MM.1S (cell line): Measurements from ENCODE around the gene ADAMTS2.

ENCODE experiments used
- DNase-seq: peaks from one replicate; pipeline ENCODE4 v3.0.0-alpha.2; 2015
- H2AFZ ChIP-seq: fragments of 300-600 bp; sonication (generic); 2 replicates; pipeline ENCODE4 v1.6.0; 2016; ENCODE audit warnings: antibody characterized with exemption, low read length
- H3F3A ChIP-seq: fragments of 300-600 bp; sonication (generic); 2 replicates; pipeline ENCODE4 v1.6.1; 2016; ENCODE audit warnings: mild to moderate bottlenecking, antibody characterized with exemption, low read length, moderate library complexity, mixed read lengths; ENCODE audit not compliant: insufficient read depth
- H3K27ac ChIP-seq: fragments of 300-600 bp; sonication (generic); 2 replicates; pipeline ENCODE4 v1.5.1; 2016; ENCODE audit warnings: mild to moderate bottlenecking, low read length
- H3K27me3 ChIP-seq: fragments of 300-600 bp; sonication (generic); replicated peaks from 2 replicates; pipeline ENCODE4 v1.6.0; 2016; ENCODE audit warnings: low read length; ENCODE audit not compliant: insufficient read depth
- H3K36me3 ChIP-seq: fragments of 300-600 bp; sonication (generic); replicated peaks from 2 replicates; pipeline ENCODE4 v1.6.1; 2016; ENCODE audit warnings: mild to moderate bottlenecking, low read length, mixed read lengths; ENCODE audit not compliant: insufficient read depth
- H3K4me1 ChIP-seq: fragments of 300-600 bp; sonication (generic); 2 replicates; pipeline ENCODE4 v1.6.1; 2016; ENCODE audit warnings: low read length, mixed read lengths
- H3K4me2 ChIP-seq: fragments of 300-600 bp; sonication (generic); 2 replicates; pipeline ENCODE4 v1.6.0; 2016; ENCODE audit warnings: low read depth, low read length
- H3K4me3 ChIP-seq: fragments of 300-600 bp; sonication (generic); 2 replicates; pipeline ENCODE4 v1.5.1; 2016; ENCODE audit warnings: low read length, mixed read lengths
- H3K79me2 ChIP-seq: fragments of 300-600 bp; sonication (generic); 2 replicates; pipeline ENCODE4 v1.6.1; 2016; ENCODE audit warnings: mixed run types, low read length, mixed read lengths
- H3K9ac ChIP-seq: fragments of 300-600 bp; sonication (generic); 2 replicates; pipeline ENCODE4 v1.6.1; 2016; ENCODE audit warnings: low read length, mixed read lengths
- H3K9me2 ChIP-seq: fragments of 300-600 bp; sonication (generic); replicated peaks from 2 replicates; pipeline ENCODE4 v1.6.1; 2016; ENCODE audit warnings: mild to moderate bottlenecking, low read length, mixed read lengths; ENCODE audit not compliant: insufficient read depth
- H3K9me3 ChIP-seq: fragments of 300-600 bp; sonication (generic); replicated peaks from 2 replicates; pipeline ENCODE4 v1.6.1; 2016; ENCODE audit warnings: mild to moderate bottlenecking, low read length, mixed read lengths; ENCODE audit not compliant: insufficient read depth
- H4K20me1 ChIP-seq: fragments of 300-600 bp; sonication (generic); 2 replicates; pipeline ENCODE4 v1.6.1; 2016; ENCODE audit warnings: mild to moderate bottlenecking, low read length, moderate library complexity, mixed read lengths; ENCODE audit not compliant: insufficient read depth
- EZH2 ChIP-seq: fragments of 300-600 bp; sonication (generic); optimal IDR thresholded peaks from 2 replicates; pipeline ENCODE3; 2017; ENCODE audit warnings: low read depth, mild to moderate bottlenecking, antibody characterized with exemption, low read length, mixed read lengths
- EZH2phosphoT487 ChIP-seq: fragments of 300-600 bp; sonication (generic); IDR thresholded peaks from 2 replicates; pipeline ENCODE4 v1.6.1; 2018; ENCODE audit warnings: antibody characterized with exemption, low read length
- TF ChIP-seq, protein P1 (sequence below): fragments of 300-600 bp; sonication (generic); IDR thresholded peaks from 2 replicates; pipeline ENCODE4 v1.5.1; 2016; ENCODE audit warnings: antibody characterized with exemption, low read length, mixed read lengths

The ADAMTS2 gene

GRCh38 chr5:179355976-179356974 lies 11.0 kb upstream of the ADAMTS2 start:
- DNase-seq, result no peak

GRCh38 chr5:179354305-179354882 lies 9.1 kb upstream of the ADAMTS2 start:
- peaks cover 7% of the 10 kb centered on the region; the same call in 1 of the 2 replicates for H3K27me3 ChIP-seq
- H4K20me1 ChIP-seq, result no peaks in the 10 kb centered on the region
- H3K9me3 ChIP-seq, result no peaks in the 10 kb centered on the region
- H2AFZ ChIP-seq, result no peak overlapping the region
- no peak overlapping the region for H3K4me3 ChIP-seq
- H3K4me2 ChIP-seq, result no peak overlapping the region
- TF ChIP-seq, protein P1, sequence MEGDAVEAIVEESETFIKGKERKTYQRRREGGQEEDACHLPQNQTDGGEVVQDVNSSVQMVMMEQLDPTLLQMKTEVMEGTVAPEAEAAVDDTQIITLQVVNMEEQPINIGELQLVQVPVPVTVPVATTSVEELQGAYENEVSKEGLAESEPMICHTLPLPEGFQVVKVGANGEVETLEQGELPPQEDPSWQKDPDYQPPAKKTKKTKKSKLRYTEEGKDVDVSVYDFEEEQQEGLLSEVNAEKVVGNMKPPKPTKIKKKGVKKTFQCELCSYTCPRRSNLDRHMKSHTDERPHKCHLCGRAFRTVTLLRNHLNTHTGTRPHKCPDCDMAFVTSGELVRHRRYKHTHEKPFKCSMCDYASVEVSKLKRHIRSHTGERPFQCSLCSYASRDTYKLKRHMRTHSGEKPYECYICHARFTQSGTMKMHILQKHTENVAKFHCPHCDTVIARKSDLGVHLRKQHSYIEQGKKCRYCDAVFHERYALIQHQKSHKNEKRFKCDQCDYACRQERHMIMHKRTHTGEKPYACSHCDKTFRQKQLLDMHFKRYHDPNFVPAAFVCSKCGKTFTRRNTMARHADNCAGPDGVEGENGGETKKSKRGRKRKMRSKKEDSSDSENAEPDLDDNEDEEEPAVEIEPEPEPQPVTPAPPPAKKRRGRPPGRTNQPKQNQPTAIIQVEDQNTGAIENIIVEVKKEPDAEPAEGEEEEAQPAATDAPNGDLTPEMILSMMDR, result no peak
- TF ChIP-seq EZH2phosphoT487, result no peak
- H3K9me2 ChIP-seq, result no peaks in the 10 kb centered on the region
- H3F3A ChIP-seq, result no peaks in the 10 kb centered on the region
- no peaks in the 10 kb centered on the region for H3K4me1 ChIP-seq
- no peaks in the 10 kb centered on the region for H3K79me2 ChIP-seq
- no peak for DNase-seq
- H3K9ac ChIP-seq, result no peak overlapping the region
- H3K27ac ChIP-seq, result no peak overlapping the region
- H3K36me3 ChIP-seq, result no peaks in the 10 kb centered on the region

More at GRCh38 chr5:179355976-179356974, 11.0 kb upstream of the ADAMTS2 start:
- no peak overlapping the region for H2AFZ ChIP-seq
- no peaks in the 10 kb centered on the region for H3K36me3 ChIP-seq
- no peaks in the 10 kb centered on the region for H4K20me1 ChIP-seq
- H3K27ac ChIP-seq, result no peak overlapping the region
- no peaks in the 10 kb centered on the region for H3K4me1 ChIP-seq
- no peaks in the 10 kb centered on the region for H3K79me2 ChIP-seq
- no peak overlapping the region for H3K4me2 ChIP-seq
- no peaks in the 10 kb centered on the region for H3K9me2 ChIP-seq
- no peak for TF ChIP-seq EZH2
- TF ChIP-seq, protein P1, result no peak
- no peak for TF ChIP-seq EZH2phosphoT487
- no peak overlapping the region for H3K4me3 ChIP-seq
- peaks cover 7% of the 10 kb centered on the region for H3K27me3 ChIP-seq
- H3K9me3 ChIP-seq, result no peaks in the 10 kb centered on the region
- H3K9ac ChIP-seq, result no peak overlapping the region
- no peaks in the 10 kb centered on the region for H3F3A ChIP-seq

GRCh38 chr5:179348843-179349242 lies 3.6 kb upstream of the ADAMTS2 start:
- Histone ChIP-seq H3K9me3 (no peaks in the 10 kb centered on the region), H2AFZ (no peak overlapping the region), H3K4me2 (no peak overlapping the region), H3K4me1 (no peaks in the 10 kb centered on the region), H3K27ac (no peak overlapping the region), H3K4me3 (no peak overlapping the region), H3K36me3 (no peaks in the 10 kb centered on the region), H3K79me2 (no peaks in the 10 kb centered on the region), H3K27me3 (peaks cover 7% of the 10 kb centered on the region; the same call in 1 of the 2 replicates), H3K9ac (no peak overlapping the region), H3K9me2 (no peaks in the 10 kb centered on the region), H4K20me1 (no peaks in the 10 kb centered on the region), H3F3A (no peaks in the 10 kb centered on the region)
- DNase-seq, result no peak
- TF ChIP-seq, protein P1, result no peak
- TF ChIP-seq EZH2phosphoT487 (no peak), EZH2 (no peak)
